GM18517 (cell line): ENCODE results near the gene EXD3.

Experiments used
- ATAC-seq: cut with Tn5 transposase; IDR thresholded peaks from one replicate; pipeline ENCODE4 v1.9.1; 2021; ENCODE audit warnings: mild to moderate bottlenecking, moderate library complexity; ENCODE audit not compliant: unreplicated experiment

Gene EXD3

GRCh38 chr9:137299938-137300337 is 123.0 kb downstream of the EXD3 start:
- ATAC-seq: no peak

- ATAC-seq: no peak
Observed at GRCh38 chr9:137299203-137299565, 123.8 kb downstream of the EXD3 start.

DNA sequence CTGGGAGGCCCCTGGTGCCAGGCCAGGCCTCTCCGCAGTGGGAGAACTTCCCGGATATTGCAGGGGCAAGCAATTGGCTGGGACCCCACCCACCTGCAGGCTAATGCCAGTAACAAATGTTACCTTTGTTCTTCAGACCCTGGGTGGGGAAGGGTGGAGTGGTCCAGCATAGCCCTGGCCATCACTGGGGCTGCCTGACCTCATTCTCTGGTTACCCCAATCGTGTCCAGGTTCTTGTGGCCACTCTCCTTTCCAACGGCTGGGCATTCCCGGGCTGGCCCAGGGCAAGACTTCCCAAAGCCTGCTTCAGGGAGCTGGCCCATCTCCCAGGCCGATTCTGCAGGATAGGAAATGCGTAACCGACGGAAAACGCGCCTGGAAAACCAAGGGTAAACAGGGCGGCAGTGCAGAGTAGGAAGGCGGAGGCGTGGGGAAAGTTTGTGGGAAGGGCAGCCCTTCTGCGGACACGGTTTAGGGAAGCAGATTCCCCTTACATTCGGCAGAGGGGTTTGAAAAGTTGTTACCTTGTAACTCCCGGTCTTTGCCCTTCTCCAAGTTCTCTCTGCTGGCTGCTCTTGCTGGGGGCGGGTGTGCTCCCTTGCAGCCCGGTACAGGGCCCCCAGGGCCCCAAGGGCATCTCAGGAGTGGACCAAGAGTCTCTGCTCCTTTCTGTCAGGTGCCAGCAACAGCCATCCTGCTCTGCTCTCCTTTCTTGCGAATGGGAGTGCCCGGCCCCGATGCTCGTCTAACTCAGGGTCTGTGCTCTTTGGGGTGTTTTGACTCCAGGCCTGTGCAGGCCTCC is 124.4 kb downstream of the EXD3 start:
- ATAC-seq: no peak

DNA sequence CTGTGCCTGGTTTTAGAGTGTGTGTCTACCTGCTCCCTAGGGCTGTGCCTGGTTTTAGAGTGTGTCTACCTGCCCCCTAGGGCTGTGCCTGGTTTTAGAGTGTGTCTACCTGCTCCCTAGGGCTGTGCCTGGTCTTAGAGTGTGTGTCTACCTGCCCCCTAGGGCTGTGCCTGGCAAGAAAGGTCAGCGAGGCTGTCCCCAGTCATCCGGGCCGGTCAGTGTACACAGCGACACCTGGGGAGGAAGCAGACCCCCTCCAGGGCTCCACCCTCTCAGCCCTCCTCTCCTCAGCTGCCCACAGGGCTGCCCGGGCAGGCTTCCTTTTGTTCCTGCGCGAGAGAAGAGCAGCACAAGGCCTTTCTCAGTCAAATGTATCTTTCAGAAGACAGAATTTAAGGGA is 125.0 kb downstream of the EXD3 start:
- ATAC-seq: no peak

GRCh38 chr9:137296670-137297664 is 126.0 kb downstream of the EXD3 start:
- ATAC-seq: no peak

DNA sequence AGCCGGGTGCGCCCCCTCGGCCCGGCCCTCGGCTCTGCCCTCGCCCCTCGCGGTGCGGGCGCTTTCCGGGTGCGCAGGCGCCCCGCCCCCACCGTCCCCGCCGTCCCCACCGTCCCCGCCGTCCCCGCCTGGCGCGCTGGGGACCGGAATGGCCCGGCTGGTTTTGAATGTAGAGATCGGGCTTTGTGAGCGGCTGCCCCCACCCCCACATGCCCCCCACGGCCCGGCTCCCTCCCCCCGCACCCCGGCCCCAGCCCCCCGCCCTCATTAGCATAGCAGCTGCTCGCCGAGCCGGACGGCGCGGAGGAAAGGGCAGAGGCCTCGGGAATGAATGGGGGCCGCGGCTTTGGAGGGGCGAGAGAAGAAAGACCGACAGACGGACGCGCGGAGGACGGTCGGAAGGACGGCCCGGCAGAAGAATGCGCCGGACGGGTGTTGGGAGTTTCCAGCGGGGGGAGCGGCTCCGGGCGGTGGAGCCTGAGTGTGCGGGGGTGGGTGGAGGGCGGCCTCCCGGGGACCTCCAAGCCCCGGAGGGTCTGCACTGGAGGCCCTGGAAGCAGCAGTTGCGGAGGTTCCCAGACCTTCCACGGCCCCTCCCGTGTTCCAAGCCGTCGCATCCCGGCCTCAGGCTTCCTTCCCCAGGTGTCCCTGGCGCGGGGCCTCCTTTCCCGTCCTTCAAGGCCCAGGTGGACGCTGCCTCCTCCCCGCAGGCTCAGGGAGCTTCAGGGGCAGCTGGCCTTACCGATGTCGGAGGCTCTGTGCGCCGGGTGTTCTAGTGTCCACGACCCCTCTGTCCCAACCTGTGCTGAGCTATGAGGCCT is 126.9 kb downstream of the EXD3 start:
- ATAC-seq: no peak

DNA sequence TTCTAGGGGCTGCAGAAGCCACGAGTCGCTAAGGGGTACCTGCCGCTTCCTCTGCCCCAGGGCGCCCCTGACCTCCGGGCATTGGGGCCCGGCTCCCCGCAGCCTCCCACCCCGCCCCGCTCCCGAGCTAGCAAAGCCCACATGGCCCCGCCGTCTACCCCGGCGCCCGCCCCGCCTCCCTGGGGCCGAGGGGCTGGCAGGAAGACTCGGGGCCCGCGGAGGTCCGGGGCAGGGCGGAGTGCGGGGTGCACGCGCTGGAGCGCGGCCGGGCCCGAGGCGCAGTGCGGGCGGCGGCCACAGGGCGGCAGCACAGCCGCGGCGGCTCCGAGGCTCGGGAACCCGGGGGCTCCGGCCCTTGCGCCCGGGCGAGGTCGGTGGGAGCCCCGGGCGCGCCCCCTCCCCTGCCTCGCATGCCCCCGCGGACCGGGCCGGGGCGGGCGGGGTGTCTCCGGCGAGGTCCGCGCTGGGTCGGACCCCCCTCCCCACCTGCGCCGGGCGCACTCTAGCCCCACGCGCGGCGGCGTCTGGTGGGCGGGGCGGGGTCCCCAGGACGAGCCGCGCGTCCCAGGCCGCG is 127.6 kb downstream of the EXD3 start:
- ATAC-seq: no peak

DNA sequence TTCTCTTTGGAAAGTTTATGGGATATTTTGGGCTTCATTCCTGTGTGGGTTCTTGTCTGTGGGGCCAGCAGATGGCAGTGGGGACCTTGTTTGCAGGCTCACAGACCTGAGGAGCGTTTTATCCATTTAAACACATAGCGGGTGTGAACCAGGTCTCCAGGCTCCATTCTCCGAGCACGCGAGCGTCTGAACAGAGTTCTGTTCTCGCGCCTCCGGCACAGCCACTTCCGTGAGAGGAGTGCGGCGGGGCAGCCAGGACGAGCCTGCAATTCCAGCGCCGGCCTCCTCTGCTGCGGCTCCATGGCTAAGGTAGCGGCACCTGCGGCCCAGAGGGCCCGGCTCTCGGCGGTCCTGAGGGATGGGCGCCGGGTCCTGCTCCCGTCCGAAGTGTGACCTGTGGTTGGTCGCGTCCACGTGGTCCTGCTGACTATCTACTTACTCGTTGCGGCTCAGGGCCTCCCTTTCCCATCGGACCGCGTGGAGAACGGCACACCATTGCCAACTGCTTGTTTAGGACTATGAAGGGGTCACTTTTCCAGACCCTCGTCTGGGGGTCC is 128.2 kb downstream of the EXD3 start:
- ATAC-seq: no peak

DNA sequence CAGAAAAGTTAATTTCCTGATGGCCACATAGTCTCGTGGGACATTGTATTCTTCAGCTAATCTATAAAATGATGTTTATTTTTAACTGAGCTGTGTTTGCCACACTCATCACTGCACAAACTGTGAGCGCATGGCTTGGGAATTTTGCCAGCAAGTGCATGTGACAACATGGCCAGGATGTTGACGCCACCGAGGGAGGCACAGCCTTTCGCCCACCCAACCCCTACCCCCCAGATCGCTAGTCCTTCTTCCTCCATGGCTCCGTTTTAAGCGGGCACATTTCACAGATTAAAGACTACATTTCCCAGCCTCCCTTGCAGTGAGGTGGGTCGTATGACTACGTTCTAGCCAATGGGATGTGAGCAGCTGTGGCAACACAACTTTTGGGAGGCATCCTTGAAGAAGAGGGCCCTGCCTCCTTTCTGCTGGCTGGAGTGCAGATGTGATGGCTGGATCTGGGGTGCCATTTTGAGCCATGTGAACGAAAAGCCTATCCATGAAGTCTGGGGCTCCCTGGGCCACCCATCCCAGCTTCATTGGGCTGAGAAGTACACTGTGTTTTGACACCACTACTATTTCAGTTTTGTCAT is 128.8 kb downstream of the EXD3 start:
- no peak for ATAC-seq

- ATAC-seq: no peak
Observed at GRCh38 chr9:137293482-137294090, 129.4 kb downstream of the EXD3 start.

DNA sequence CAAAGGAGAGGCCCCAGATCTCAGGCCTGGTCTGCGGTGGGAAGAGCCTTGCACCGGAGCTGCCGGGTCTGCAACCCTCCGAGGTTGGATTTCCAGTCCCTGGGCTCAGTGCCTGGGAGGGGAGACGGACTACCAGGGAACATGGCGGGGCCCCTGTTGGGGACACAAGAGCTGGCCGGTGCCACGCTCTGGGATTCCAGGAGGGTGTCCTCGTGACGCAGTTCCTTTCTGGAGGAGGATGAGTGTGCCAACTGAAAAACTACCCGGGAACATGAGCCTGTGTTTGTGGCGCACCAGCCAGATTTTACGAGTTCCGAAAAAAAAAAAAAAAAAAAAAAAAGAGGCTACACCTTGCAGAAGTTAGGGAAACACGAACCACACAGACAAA is 129.9 kb downstream of the EXD3 start:
- no peak for ATAC-seq

DNA sequence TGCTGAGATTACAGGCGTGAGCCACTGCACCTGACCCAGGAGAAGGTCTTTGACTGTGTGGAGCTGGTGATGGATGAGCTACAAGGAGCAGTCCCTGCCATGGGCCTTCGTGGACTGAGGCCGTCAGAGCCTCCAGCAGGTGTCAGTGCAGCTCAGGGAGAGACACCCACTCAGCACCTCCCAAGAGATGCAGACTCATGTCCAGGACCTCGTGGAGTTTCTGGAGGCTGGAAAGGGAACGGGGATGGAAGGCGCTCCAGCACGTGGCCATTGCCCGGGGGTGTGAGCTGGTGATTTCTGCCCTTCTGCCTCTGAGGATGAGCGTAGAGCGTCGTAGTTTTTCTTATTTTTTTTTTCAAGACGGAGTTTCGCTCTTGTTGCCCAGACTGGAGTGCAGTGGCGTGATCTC is 136.0 kb downstream of the EXD3 start:
- no peak for ATAC-seq

DNA sequence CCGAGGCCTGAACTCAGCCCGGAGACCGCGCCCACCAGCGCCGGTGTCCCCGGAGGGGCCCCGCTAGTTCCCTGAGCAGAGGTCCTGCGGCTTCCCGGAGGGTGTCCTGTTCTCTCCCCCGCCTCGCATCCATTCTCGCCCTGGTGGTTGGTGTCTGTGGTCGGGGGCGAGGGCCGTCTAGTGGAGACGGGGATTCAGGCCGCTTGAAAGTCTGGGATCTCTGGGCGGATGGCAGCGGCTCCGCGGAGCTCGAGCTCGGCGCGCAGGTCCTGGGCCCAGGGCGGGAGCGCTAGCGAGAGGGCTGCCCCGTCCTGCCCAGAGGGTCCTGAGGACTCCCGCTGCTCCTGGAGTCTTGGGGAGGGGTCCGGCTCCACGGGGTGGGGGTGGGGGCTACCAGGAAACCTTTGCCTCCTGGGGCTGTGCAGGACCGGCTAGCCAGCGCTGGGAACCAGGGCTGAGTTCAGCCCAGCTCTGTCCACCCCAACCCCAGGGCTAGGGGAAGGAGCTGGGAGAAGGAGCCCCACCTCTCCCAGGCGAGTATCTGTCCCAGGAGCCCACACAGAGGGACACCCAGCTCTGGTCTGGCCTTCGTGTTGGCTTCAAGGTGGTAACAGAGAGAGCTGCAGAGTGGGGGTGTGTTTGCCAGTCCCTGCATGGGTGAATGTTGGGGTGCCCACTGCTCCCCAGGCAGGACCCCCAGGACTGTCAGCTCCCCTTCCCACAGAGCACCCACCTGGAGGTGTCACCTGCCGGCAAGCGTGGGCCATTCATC is 141.4 kb downstream of the EXD3 start:
- no peak for ATAC-seq

- ATAC-seq: no peak
Observed at GRCh38 chr9:137280474-137281344, 142.3 kb downstream of the EXD3 start.

GRCh38 chr9:137279741-137280473 is 143.1 kb downstream of the EXD3 start:
- ATAC-seq: no peak

GRCh38 chr9:137278721-137279711 is 143.9 kb downstream of the EXD3 start:
- no peak for ATAC-seq
